ENCODE data around the gene TMEM258. TPM values are rescaled to one million over a fixed set of nuclear protein-coding genes. Genes with fewer than 3 reads are reported as not detected.

The TMEM258 gene
- total RNA-seq, 1 experiment from 2014 or later: 201 TPM

DNA sequence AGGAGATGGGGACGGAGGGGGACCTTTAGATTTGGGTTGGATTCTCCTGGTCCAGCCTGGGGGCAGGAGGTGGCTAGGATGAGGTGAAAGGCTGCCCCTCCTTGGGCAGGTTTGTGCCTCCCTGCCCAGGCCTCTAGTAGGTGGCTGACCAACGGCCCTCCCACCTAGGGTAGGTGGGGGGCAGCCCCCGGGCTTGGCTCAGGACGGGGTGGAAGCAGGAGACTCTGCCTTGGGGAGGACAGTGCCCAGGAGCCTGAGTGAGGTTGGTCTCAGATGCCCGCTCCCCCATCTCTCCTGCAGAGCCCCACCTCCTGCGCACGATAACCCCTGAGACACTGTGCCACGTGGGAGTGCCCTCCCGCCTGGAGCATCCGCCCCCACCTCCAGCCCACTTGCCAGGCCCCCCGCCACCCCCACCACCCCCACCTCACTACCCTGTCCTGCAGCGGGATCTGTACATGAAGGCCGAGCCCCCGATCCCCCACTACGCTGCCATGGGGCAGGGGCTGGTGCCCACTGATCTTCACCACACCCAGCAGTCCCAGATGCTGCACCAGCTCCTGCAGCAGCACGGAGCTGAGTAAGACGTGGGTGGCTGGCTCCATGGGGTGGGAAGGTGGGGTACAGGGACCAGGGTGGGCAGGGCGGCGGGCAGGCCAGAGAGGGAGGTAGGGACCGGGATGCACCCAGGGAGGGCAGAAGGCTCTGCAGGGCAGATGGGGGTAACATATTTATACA is 22.3 kb downstream of the TMEM258 start:
- Histone ChIP-seq H3T11ph (ENCODE audit: low read length) (no peak overlapping the region), H2AK5ac (ENCODE audit: insufficient read length, low read length) (no peak overlapping the region), H3K4me1 (ENCODE audit: insufficient read depth, low read length) (no peaks in the 10 kb centered on the region), H3K27ac (ENCODE audit: insufficient read length, low read depth, low read length) (no peak overlapping the region), H2BK20ac (ENCODE audit: low read depth, low read length, poor library complexity, severe bottlenecking) (no peak overlapping the region), H2BK15ac (ENCODE audit: low read depth, low read length) (no peak overlapping the region), H2AFZ (ENCODE audit: low read length) (no peak overlapping the region), H2BK12ac (ENCODE audit: insufficient read length, low read depth, low read length) (no peak overlapping the region), H3K56ac (ENCODE audit: insufficient read length, low read depth, low read length) (no peak overlapping the region), H4K91ac (ENCODE audit: insufficient read length, low read depth, low read length) (no peak overlapping the region), H3K9ac (ENCODE audit: extremely low read depth, insufficient read length, low read length) (no peak overlapping the region), H3K23ac (ENCODE audit: insufficient read length, low read depth, low read length) (no peak overlapping the region), H3K27me3 (ENCODE audit: insufficient read depth, low read length) (no peaks in the 10 kb centered on the region), H4K5ac (ENCODE audit: insufficient read length, low read depth, low read length) (no peak overlapping the region), H4K20me1 (ENCODE audit: control insufficient read depth, insufficient read depth, insufficient read length) (no peaks in the 10 kb centered on the region), H3K23me2 (ENCODE audit: insufficient read length, low read depth, low read length, poor library complexity, severe bottlenecking) (no peaks in the 10 kb centered on the region), H3K14ac (ENCODE audit: insufficient read depth, low read length) (no peak overlapping the region), H3K9me3 (ENCODE audit: control insufficient read depth, low read depth, low read length) (no peaks in the 10 kb centered on the region), H3K4me2 (ENCODE audit: insufficient read depth, insufficient read length, low read length) (no peak overlapping the region), H3K4ac (ENCODE audit: low read depth, low read length) (no peak overlapping the region), H2BK120ac (ENCODE audit: low read depth, low read length, poor library complexity, severe bottlenecking) (no peak overlapping the region), H4K8ac (replicated peaks; ENCODE audit: insufficient read length, low read depth, low read length) (no peak overlapping the region), H3K18ac (ENCODE audit: insufficient read length, low read depth, low read length) (no peak overlapping the region), H2BK5ac (ENCODE audit: insufficient read length, low read length) (no peak overlapping the region), H3K79me2 (ENCODE audit: insufficient read depth, low read length) (no peaks in the 10 kb centered on the region), H3K79me1 (ENCODE audit: insufficient read depth, low read depth, low read length, poor library complexity, severe bottlenecking) (no peaks in the 10 kb centered on the region)
- Mint-ChIP-seq H3K9me3 (peaks cover 0 to 2% of the 10 kb centered on the region in 2 experiments; a peak in 1 of 5 replicates), H3K27ac (no peak overlapping the region; a peak in 1 of 7 replicates), H3K36me3 (ENCODE audit: insufficient read depth in 1 of 3, low read depth in 3 of 3) (no peaks in the 10 kb centered on the region; a peak in 1 of 7 replicates), H3K4me1 (peaks cover 12 to 27% of the 10 kb centered on the region in 2 experiments), H3K27me3 (ENCODE audit: low read depth) (no peaks in the 10 kb centered on the region; the same call in 1 of the 2 replicates), H3K4me3 (no peak overlapping the region)
- TF ChIP-seq, protein P1, sequence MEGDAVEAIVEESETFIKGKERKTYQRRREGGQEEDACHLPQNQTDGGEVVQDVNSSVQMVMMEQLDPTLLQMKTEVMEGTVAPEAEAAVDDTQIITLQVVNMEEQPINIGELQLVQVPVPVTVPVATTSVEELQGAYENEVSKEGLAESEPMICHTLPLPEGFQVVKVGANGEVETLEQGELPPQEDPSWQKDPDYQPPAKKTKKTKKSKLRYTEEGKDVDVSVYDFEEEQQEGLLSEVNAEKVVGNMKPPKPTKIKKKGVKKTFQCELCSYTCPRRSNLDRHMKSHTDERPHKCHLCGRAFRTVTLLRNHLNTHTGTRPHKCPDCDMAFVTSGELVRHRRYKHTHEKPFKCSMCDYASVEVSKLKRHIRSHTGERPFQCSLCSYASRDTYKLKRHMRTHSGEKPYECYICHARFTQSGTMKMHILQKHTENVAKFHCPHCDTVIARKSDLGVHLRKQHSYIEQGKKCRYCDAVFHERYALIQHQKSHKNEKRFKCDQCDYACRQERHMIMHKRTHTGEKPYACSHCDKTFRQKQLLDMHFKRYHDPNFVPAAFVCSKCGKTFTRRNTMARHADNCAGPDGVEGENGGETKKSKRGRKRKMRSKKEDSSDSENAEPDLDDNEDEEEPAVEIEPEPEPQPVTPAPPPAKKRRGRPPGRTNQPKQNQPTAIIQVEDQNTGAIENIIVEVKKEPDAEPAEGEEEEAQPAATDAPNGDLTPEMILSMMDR (conservative IDR thresholded peaks at IDR 0.05): no peak
- no peak for DNase-seq
- WGBS (ENCODE audit: extremely low coverage, insufficient read length, low lambda C conversion rate): no CpG with 5 or more reads among the region's 20 CpGs
